DOHH2 (cell line): Measurements from ENCODE around the gene MLXIPL.
"Not testable (repeated sequence)": the region's sequence is repeated elsewhere in the genome, so short reads cannot be mapped to it uniquely, and the experiment has no call there.

ENCODE experiments used
- H3F3A ChIP-seq: fragments of 200-600 bp; sonication (generic), shearing (Covaris generic); 2 replicates; pipeline ENCODE4 v1.6.0; 2016; ENCODE audit warnings: antibody characterized with exemption, mild to moderate bottlenecking; ENCODE audit not compliant: control insufficient read depth, insufficient read depth
- H3K27ac ChIP-seq: fragments of 200-600 bp; sonication (generic); 2 replicates; pipeline ENCODE4 v1.5.1; 2014; ENCODE audit warnings: low read depth, mild to moderate bottlenecking, low read length, moderate library complexity
- H3K27me3 ChIP-seq: fragments of 200-600 bp; sonication (generic); 2 replicates; pipeline ENCODE4 v1.6.1; 2014; ENCODE audit warnings: mild to moderate bottlenecking, low read length, mixed read lengths; ENCODE audit not compliant: control insufficient read depth
- H3K36me3 ChIP-seq: fragments of 200-600 bp; sonication (generic); 2 replicates; pipeline ENCODE4 v1.6.1; 2014; ENCODE audit warnings: mild to moderate bottlenecking, low read length, moderate library complexity, mixed read lengths; ENCODE audit not compliant: control insufficient read depth
- H3K4me1 ChIP-seq: fragments of 200-600 bp; sonication (generic); 2 replicates; pipeline ENCODE4 v1.6.1; 2014; ENCODE audit warnings: mild to moderate bottlenecking, low read length, mixed read lengths; ENCODE audit not compliant: control insufficient read depth
- H3K4me2 ChIP-seq: fragments of 200-600 bp; sonication (generic); 2 replicates; pipeline ENCODE4 v1.6.0; 2014; ENCODE audit warnings: mild to moderate bottlenecking, low read length, moderate library complexity
- H3K4me3 ChIP-seq: fragments of 200-600 bp; sonication (generic); 2 replicates; pipeline ENCODE4 v1.5.1; 2014; ENCODE audit warnings: mild to moderate bottlenecking, low read length, mixed read lengths
- H3K79me2 ChIP-seq: fragments of 200-600 bp; sonication (generic); 2 replicates; pipeline ENCODE4 v1.6.1; 2014; ENCODE audit warnings: mild to moderate bottlenecking, low read length, mixed read lengths; ENCODE audit not compliant: control insufficient read depth
- H3K9me2 ChIP-seq: fragments of 200-600 bp; sonication (generic); replicated peaks from 2 replicates; pipeline ENCODE4 v1.6.1; 2014; ENCODE audit warnings: mild to moderate bottlenecking, low read length, mixed read lengths; ENCODE audit not compliant: control insufficient read depth
- H3K9me3 ChIP-seq: fragments of 200-600 bp; sonication (generic); 2 replicates; pipeline ENCODE4 v1.6.1; 2014; ENCODE audit warnings: antibody characterized with exemption, low read length, mixed read lengths; ENCODE audit not compliant: control insufficient read depth, insufficient read depth
- H4K20me1 ChIP-seq: fragments of 200-600 bp; sonication (generic); 2 replicates; pipeline ENCODE4 v1.6.0; 2014; ENCODE audit warnings: low read depth, mild to moderate bottlenecking, antibody characterized with exemption, low read length, moderate library complexity; ENCODE audit not compliant: control insufficient read depth, insufficient read depth
- CTCF ChIP-seq: fragments of 200-600 bp; sonication (generic); IDR thresholded peaks from one replicate; pipeline ENCODE4 v1.5.1; 2014; ENCODE audit warnings: antibody characterized with exemption, mild to moderate bottlenecking, low read depth, low read length; ENCODE audit not compliant: poor library complexity, severe bottlenecking
- EZH2phosphoT487 ChIP-seq: fragments of 200-600 bp; sonication (generic); IDR thresholded peaks from 2 replicates; pipeline ENCODE4 v1.6.1; 2017; ENCODE audit warnings: borderline replicate concordance, mild to moderate bottlenecking, antibody characterized with exemption, low read length, moderate library complexity, mixed read lengths

MLXIPL gene

GRCh38 chr7:73569042-73569608 lies 55.2 kb downstream of the MLXIPL start:
- Histone ChIP-seq H3K27ac (no peak overlapping the region), H3K27me3 (peaks cover 7% of the 10 kb centered on the region; the same call in 1 of the 2 replicates), H3K4me2 (no peak overlapping the region), H3K79me2 (no peaks in the 10 kb centered on the region), H3K9me3 (no peaks in the 10 kb centered on the region), H3F3A (no peaks in the 10 kb centered on the region), H3K4me3 (no peak overlapping the region), H4K20me1 (no peaks in the 10 kb centered on the region), H3K9me2 (no peaks in the 10 kb centered on the region), H3K4me1 (peaks cover 5% of the 10 kb centered on the region; the same call in 1 of the 2 replicates), H3K36me3 (peaks cover 53% of the 10 kb centered on the region)
- no peak for TF ChIP-seq CTCF

- Histone ChIP-seq H3K4me1 (peaks cover 5% of the 10 kb centered on the region; the same call in 1 of the 2 replicates), H3K4me2 (no peak overlapping the region), H3K79me2 (no peaks in the 10 kb centered on the region), H3K9me2 (no peaks in the 10 kb centered on the region), H3K27ac (no peak overlapping the region), H3K4me3 (no peak overlapping the region), H4K20me1 (no peaks in the 10 kb centered on the region), H3K9me3 (no peaks in the 10 kb centered on the region), H3F3A (no peaks in the 10 kb centered on the region), H3K36me3 (peaks cover 42% of the 10 kb centered on the region), H3K27me3 (peaks cover 7% of the 10 kb centered on the region; the same call in 1 of the 2 replicates)
- TF ChIP-seq EZH2phosphoT487 (no peak), CTCF (no peak)
Measured at GRCh38 chr7:73567846-73568685, 56.3 kb downstream of the MLXIPL start.

GRCh38 chr7:73567140-73567539 lies 57.2 kb downstream of the MLXIPL start:
- Histone ChIP-seq H3K4me1 (peaks cover 6% of the 10 kb centered on the region), H3K27me3 (peaks cover 7% of the 10 kb centered on the region; the same call in 1 of the 2 replicates), H3K9me2 (no peaks in the 10 kb centered on the region), H3F3A (no peaks in the 10 kb centered on the region), H3K4me3 (no peak overlapping the region), H3K79me2 (no peaks in the 10 kb centered on the region), H3K4me2 (no peak overlapping the region), H3K27ac (no peak overlapping the region), H3K9me3 (no peaks in the 10 kb centered on the region), H4K20me1 (no peaks in the 10 kb centered on the region), H3K36me3 (peaks cover 33% of the 10 kb centered on the region)
- TF ChIP-seq EZH2phosphoT487, result no peak
- TF ChIP-seq CTCF, result no peak

- Histone ChIP-seq H3K36me3 (peaks cover 27% of the 10 kb centered on the region), H3K4me2 (peak overlapping the region; percentile 31), H3K4me1 (peaks cover 11% of the 10 kb centered on the region)
- not testable (repeated sequence) for H3K9me2 ChIP-seq, H3F3A ChIP-seq, H3K79me2 ChIP-seq, H3K27ac ChIP-seq, H4K20me1 ChIP-seq, H3K27me3 ChIP-seq, H3K4me3 ChIP-seq, H3K9me3 ChIP-seq
Measured at GRCh38 chr7:73566431-73566830, 57.9 kb downstream of the MLXIPL start.
